ENCODE results near the gene C1QL1.

C1QL1 gene

GRCh38 chr17:44992242-44992939 is 24.3 kb upstream of the C1QL1 start:
- H3K4me3 ChIP-seq (ENCODE audit: low read depth, low read length): no peak overlapping the region
- DNase-seq (ENCODE audit: low read depth): no peak

- no peak for DNase-seq (ENCODE audit: low read depth)
- H3K4me3 ChIP-seq (ENCODE audit: low read depth, low read length): no peak overlapping the region
Measured at GRCh38 chr17:44990994-44991393, 22.9 kb upstream of the C1QL1 start.

GRCh38 chr17:44989552-44990138 is 21.5 kb upstream of the C1QL1 start:
- H3K4me3 ChIP-seq (ENCODE audit: low read depth, low read length): no peak overlapping the region
- no peak for DNase-seq (ENCODE audit: low read depth)

GRCh38 chr17:44988044-44988942 is 20.2 kb upstream of the C1QL1 start:
- H3K4me3 ChIP-seq (ENCODE audit: low read depth, low read length): no peak overlapping the region
- no peak for DNase-seq (ENCODE audit: low read depth)

- H3K4me3 ChIP-seq (ENCODE audit: low read depth, low read length): no peak overlapping the region
- DNase-seq (ENCODE audit: low read depth): no peak
Measured at GRCh38 chr17:44983563-44983962, 15.5 kb upstream of the C1QL1 start.

GRCh38 chr17:44982113-44982702 is 14.1 kb upstream of the C1QL1 start:
- no peak for DNase-seq (ENCODE audit: low read depth)
- no peak overlapping the region for H3K4me3 ChIP-seq (ENCODE audit: low read depth, low read length)

GRCh38 chr17:44981221-44981968 is 13.3 kb upstream of the C1QL1 start:
- peak overlapping the region; percentile 3 for H3K4me3 ChIP-seq (ENCODE audit: low read depth, low read length)

GRCh38 chr17:44979426-44979995 is 11.4 kb upstream of the C1QL1 start:
- no peak for DNase-seq (ENCODE audit: low read depth)
- no peak overlapping the region for H3K4me3 ChIP-seq (ENCODE audit: low read depth, low read length)

More at GRCh38 chr17:44981221-44981968, 13.3 kb upstream of the C1QL1 start:
- peak; percentile 55 for DNase-seq (ENCODE audit: low read depth)

GRCh38 chr17:44978807-44979206 is 10.7 kb upstream of the C1QL1 start:
- H3K4me3 ChIP-seq (ENCODE audit: low read depth, low read length): no peak overlapping the region
- DNase-seq (ENCODE audit: low read depth): no peak

- H3K4me3 ChIP-seq (ENCODE audit: low read depth, low read length): no peak overlapping the region
- no peak for DNase-seq (ENCODE audit: low read depth)
Measured at GRCh38 chr17:44977814-44978550, 9.9 kb upstream of the C1QL1 start.

- no peak overlapping the region for H3K4me3 ChIP-seq (ENCODE audit: low read depth, low read length)
- no peak for DNase-seq (ENCODE audit: low read depth)
Measured at GRCh38 chr17:44977065-44977464, 9.0 kb upstream of the C1QL1 start.

GRCh38 chr17:44976206-44976605 is 8.1 kb upstream of the C1QL1 start:
- no peak for DNase-seq (ENCODE audit: low read depth)

GRCh38 chr17:44972953-44973352 is 4.8 kb upstream of the C1QL1 start:
- DNase-seq (ENCODE audit: low read depth): no peak
- H3K4me3 ChIP-seq (ENCODE audit: low read depth, low read length): no peak overlapping the region

More at GRCh38 chr17:44976206-44976605, 8.1 kb upstream of the C1QL1 start:
- no peak overlapping the region for H3K4me3 ChIP-seq (ENCODE audit: low read depth, low read length)

- H3K4me3 ChIP-seq (ENCODE audit: low read depth, low read length): no peak overlapping the region
- DNase-seq (ENCODE audit: low read depth): peak; percentile 45
Measured at GRCh38 chr17:44971776-44972483, 3.8 kb upstream of the C1QL1 start.

GRCh38 chr17:44970136-44970741 is 2.1 kb upstream of the C1QL1 start:
- H3K4me3 ChIP-seq (ENCODE audit: low read depth, low read length): peak overlapping the region; percentile 49
- no peak for DNase-seq (ENCODE audit: low read depth)

GRCh38 chr17:44969144-44969780 is 1.2 kb upstream of the C1QL1 start:
- H3K4me3 ChIP-seq (ENCODE audit: low read depth, low read length): peak overlapping the region; percentile 54
- DNase-seq (ENCODE audit: low read depth): no peak

- peak overlapping the region; percentile 21 for H3K4me3 ChIP-seq (ENCODE audit: low read depth, low read length)
- no peak for DNase-seq (ENCODE audit: low read depth)
Measured at GRCh38 chr17:44967907-44968224, 237 bp downstream of the C1QL1 start.

Measured in skeletal muscle cell (primary cell).